Large intestine (tissue), 3 donors: ENCODE measurements around the gene CA5B. TPM values are rescaled to one million over a fixed set of nuclear protein-coding genes. Genes with fewer than 3 reads are reported as not detected.

Experiments used
- DNase-seq, 2 donors: peaks; one replicate each; pipeline versions ENCODE4 v3.0.0 to v3.0.0-alpha.2; 2013
- H3K27ac ChIP-seq: one replicate; pipeline ENCODE4 v1.5.1; 2013; ENCODE audit warnings: low read length
- H3K27me3 ChIP-seq: 2 replicates; pipeline ENCODE4 v1.6.1; 2013; ENCODE audit warnings: low read length; ENCODE audit not compliant: control insufficient read depth, insufficient read depth
- H3K36me3 ChIP-seq: 2 replicates; pipeline ENCODE4 v1.6.1; 2013; ENCODE audit warnings: low read length; ENCODE audit not compliant: control insufficient read depth, insufficient read depth
- H3K4me1 ChIP-seq: one replicate; pipeline ENCODE4 v1.6.1; 2013; ENCODE audit warnings: low read length; ENCODE audit not compliant: control insufficient read depth, insufficient read depth
- H3K4me3 ChIP-seq: one replicate; pipeline ENCODE4 v1.5.1; 2013; ENCODE audit warnings: low read length
- H3K9me3 ChIP-seq: one replicate; pipeline ENCODE4 v1.6.1; 2013; ENCODE audit warnings: mild to moderate bottlenecking, low read depth, low read length, moderate library complexity; ENCODE audit not compliant: control insufficient read depth
- WGBS: methylation state at CpG from one replicate; pipeline ENCODE4 v1.1.5; 2013; ENCODE audit warnings: low lambda C conversion rate; ENCODE audit not compliant: insufficient coverage; 5-methylcytosine and 5-hydroxymethylcytosine counted together
- polyA plus RNA-seq: library from polyadenylated mRNA; unstranded; fragments of 120-200 nt; gene quantifications from one replicate; pipeline ENCODE4 v1.2.1, GENCODE V29; 2013

The CA5B gene
- polyA plus RNA-seq, 1 donor, result 3.4 TPM

DNA sequence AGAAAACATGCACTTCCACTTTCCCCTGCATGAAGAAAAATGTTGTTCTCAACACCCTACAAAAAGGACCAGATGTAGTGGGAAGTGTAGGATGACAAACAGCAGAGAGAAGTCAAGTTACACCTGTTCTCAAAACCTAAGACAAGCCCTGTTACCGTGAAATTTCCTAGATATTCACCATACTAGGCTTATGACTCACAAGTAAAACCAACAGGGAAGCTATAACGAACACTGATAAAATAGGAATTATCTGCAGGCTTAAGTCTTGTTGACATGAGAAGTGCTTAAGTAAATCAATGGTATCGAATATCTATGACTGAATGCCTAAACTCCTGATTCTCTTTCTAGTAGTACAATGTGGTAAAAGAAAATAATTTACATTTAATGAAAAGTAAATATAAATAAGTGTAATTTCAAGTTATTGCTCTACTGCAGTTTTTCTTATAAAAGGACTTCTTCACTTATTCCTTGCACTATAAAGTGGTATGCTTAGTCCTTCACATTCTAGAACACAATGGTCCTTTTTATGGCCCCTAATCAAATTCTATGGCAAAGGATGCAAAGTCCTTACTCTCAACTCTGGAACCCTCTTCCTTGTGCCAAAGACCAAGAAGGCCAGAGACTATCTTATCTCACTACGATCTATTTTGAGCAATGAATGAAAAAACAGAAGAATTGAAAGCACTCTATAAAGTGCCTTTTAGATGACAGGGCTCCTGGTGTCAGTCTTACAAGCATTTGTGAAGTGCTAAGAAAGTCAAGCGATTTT lies 96.9 kb downstream of the CA5B start:
- no peaks in the 10 kb centered on the region for H3K4me1 ChIP-seq
- no CpG with 5 or more reads among the region's 5 CpGs for WGBS
- H3K27me3 ChIP-seq, result no peaks in the 10 kb centered on the region
- DNase-seq, result peak in 1 of 2 donors; percentile 35
- H3K4me3 ChIP-seq, result no peak overlapping the region
- H3K27ac ChIP-seq, result peak overlapping the region; percentile 29
- no peaks in the 10 kb centered on the region for H3K9me3 ChIP-seq
- H3K36me3 ChIP-seq, result no peaks in the 10 kb centered on the region

Other genes with a start within 250 kb of the CA5B start
- 6.8 TPM for gene PIR, start 244.9 kb upstream of the CA5B start, polyA plus RNA-seq
- gene BMX, start 237.5 kb upstream of the CA5B start, polyA plus RNA-seq, result 1.9 TPM
- 428 TPM for gene ACE2, start 137.3 kb upstream of the CA5B start, polyA plus RNA-seq
- 1.6 TPM for gene CLTRN, start 73.5 kb upstream of the CA5B start, polyA plus RNA-seq
- 13.5 TPM for gene ZRSR2, start 52.2 kb downstream of the CA5B start, polyA plus RNA-seq
- 32.3 TPM for gene AP1S2, start 116.5 kb downstream of the CA5B start, polyA plus RNA-seq